Stomach smooth muscle (tissue), 2 donors: ENCODE results near the gene IFI27L2.

ENCODE experiments used
- H3K27ac ChIP-seq: one replicate; pipeline ENCODE4 v1.7.0; 2013; ENCODE audit warnings: mild to moderate bottlenecking, low read length, inconsistent platforms
- H3K27me3 ChIP-seq, 2 donors: one replicate each; pipeline ENCODE4 v1.7.0; 2013; ENCODE audit warnings: low read length in 2 of 2; ENCODE audit not compliant: insufficient read depth in 2 of 2, control insufficient read depth in 1 of 2
- H3K36me3 ChIP-seq, 2 donors: one replicate each; pipeline ENCODE4 v1.7.0; 2013; ENCODE audit warnings: low read length in 2 of 2; ENCODE audit not compliant: control insufficient read depth in 2 of 2, insufficient read depth in 2 of 2
- H3K4me1 ChIP-seq: one replicate; pipeline ENCODE4 v1.7.0; 2013; ENCODE audit warnings: low read length; ENCODE audit not compliant: control insufficient read depth, insufficient read depth
- H3K4me3 ChIP-seq, 2 donors: one replicate each; pipeline ENCODE4 v1.7.0; 2013; ENCODE audit warnings: low read length in 2 of 2
- H3K9ac ChIP-seq, 2 donors: one replicate each; pipeline ENCODE4 v1.7.0; 2013; ENCODE audit warnings: low read length in 2 of 2, mild to moderate bottlenecking in 1 of 2
- H3K9me3 ChIP-seq, 2 donors: one replicate each; pipeline ENCODE4 v1.7.0; 2013; ENCODE audit warnings: low read length in 2 of 2; ENCODE audit not compliant: control insufficient read depth in 2 of 2
- donor health status: healthy.
- donor health status: Pancreatic carcinoma.

IFI27L2 gene

GRCh38 chr14:94152676-94153075, 23.3 kb upstream of the IFI27L2 start:
- H3K9me3 ChIP-seq = no peaks in the 10 kb centered on the region
- no peaks in the 10 kb centered on the region for H3K4me1 ChIP-seq
- no peak overlapping the region for H3K4me3 ChIP-seq
- no peak overlapping the region for H3K9ac ChIP-seq
- no peaks in the 10 kb centered on the region for H3K36me3 ChIP-seq
- H3K27ac ChIP-seq = no peak overlapping the region
- peaks cover 0 to 3% of the 10 kb centered on the region in 2 donors for H3K27me3 ChIP-seq

- Histone ChIP-seq H3K4me1 (no peaks in the 10 kb centered on the region), H3K4me3 (no peak overlapping the region), H3K27ac (no peak overlapping the region), H3K9me3 (no peaks in the 10 kb centered on the region), H3K36me3 (no peaks in the 10 kb centered on the region), H3K27me3 (no peaks in the 10 kb centered on the region), H3K9ac (no peak overlapping the region)
Measured at GRCh38 chr14:94145902-94146527, 16.6 kb upstream of the IFI27L2 start.

- Histone ChIP-seq H3K4me1 (no peaks in the 10 kb centered on the region), H3K9me3 (no peaks in the 10 kb centered on the region), H3K27me3 (peaks cover 2 to 4% of the 10 kb centered on the region in 2 donors), H3K27ac (no peak overlapping the region), H3K36me3 (no peaks in the 10 kb centered on the region), H3K4me3 (no peak overlapping the region), H3K9ac (no peak overlapping the region)
Measured at GRCh38 chr14:94144765-94145164, 15.4 kb upstream of the IFI27L2 start.

- no peaks in the 10 kb centered on the region for H3K36me3 ChIP-seq
- no peak overlapping the region for H3K9ac ChIP-seq
- H3K27ac ChIP-seq = no peak overlapping the region
- H3K9me3 ChIP-seq = no peaks in the 10 kb centered on the region
- no peaks in the 10 kb centered on the region for H3K4me1 ChIP-seq
- peaks cover 5% of the 10 kb centered on the region in 2 donors for H3K27me3 ChIP-seq
- no peak overlapping the region for H3K4me3 ChIP-seq
Measured at GRCh38 chr14:94143711-94144110, 14.3 kb upstream of the IFI27L2 start.

GRCh38 chr14:94143239-94143638, 13.8 kb upstream of the IFI27L2 start:
- Histone ChIP-seq H3K9ac (no peak overlapping the region), H3K4me1 (no peaks in the 10 kb centered on the region), H3K27me3 (peaks cover 5% of the 10 kb centered on the region in 2 donors), H3K4me3 (no peak overlapping the region), H3K36me3 (no peaks in the 10 kb centered on the region), H3K27ac (no peak overlapping the region), H3K9me3 (no peaks in the 10 kb centered on the region)

GRCh38 chr14:94142836-94143235, 13.4 kb upstream of the IFI27L2 start:
- peaks cover 5% of the 10 kb centered on the region in 2 donors for H3K27me3 ChIP-seq
- H3K27ac ChIP-seq = no peak overlapping the region
- no peak overlapping the region for H3K9ac ChIP-seq
- H3K4me3 ChIP-seq = no peak overlapping the region
- no peaks in the 10 kb centered on the region for H3K36me3 ChIP-seq
- H3K9me3 ChIP-seq = no peaks in the 10 kb centered on the region
- no peaks in the 10 kb centered on the region for H3K4me1 ChIP-seq

GRCh38 chr14:94142247-94142646, 12.8 kb upstream of the IFI27L2 start:
- Histone ChIP-seq H3K9ac (no peak overlapping the region), H3K4me3 (no peak overlapping the region), H3K4me1 (no peaks in the 10 kb centered on the region), H3K27ac (no peak overlapping the region), H3K27me3 (peaks cover 5% of the 10 kb centered on the region in 2 donors), H3K36me3 (no peaks in the 10 kb centered on the region), H3K9me3 (no peaks in the 10 kb centered on the region)

GRCh38 chr14:94139421-94139820, 10.0 kb upstream of the IFI27L2 start:
- Histone ChIP-seq H3K36me3 (no peaks in the 10 kb centered on the region), H3K4me3 (no peak overlapping the region), H3K4me1 (peaks cover 3% of the 10 kb centered on the region), H3K27ac (no peak overlapping the region), H3K9me3 (no peaks in the 10 kb centered on the region), H3K27me3 (peaks cover 5% of the 10 kb centered on the region in 2 donors), H3K9ac (no peak overlapping the region)

- Histone ChIP-seq H3K27me3 (peaks cover 5% of the 10 kb centered on the region in 2 donors), H3K9me3 (no peaks in the 10 kb centered on the region), H3K27ac (no peak overlapping the region), H3K4me3 (no peak overlapping the region), H3K9ac (no peak overlapping the region), H3K4me1 (peaks cover 3% of the 10 kb centered on the region), H3K36me3 (no peaks in the 10 kb centered on the region)
Measured at GRCh38 chr14:94139006-94139405, 9.6 kb upstream of the IFI27L2 start.

GRCh38 chr14:94138251-94138650, 8.8 kb upstream of the IFI27L2 start:
- Histone ChIP-seq H3K4me3 (no peak overlapping the region), H3K4me1 (peaks cover 3% of the 10 kb centered on the region), H3K9ac (no peak overlapping the region), H3K9me3 (no peaks in the 10 kb centered on the region), H3K36me3 (no peaks in the 10 kb centered on the region), H3K27ac (no peak overlapping the region), H3K27me3 (peaks cover 5% of the 10 kb centered on the region in 2 donors)

GRCh38 chr14:94136575-94137331, 7.3 kb upstream of the IFI27L2 start:
- Histone ChIP-seq H3K27ac (no peak overlapping the region), H3K27me3 (peaks cover 5% of the 10 kb centered on the region in 2 donors), H3K9ac (peak overlapping the region in 1 of 2 donors; percentile 21), H3K36me3 (no peaks in the 10 kb centered on the region), H3K4me3 (no peak overlapping the region), H3K9me3 (no peaks in the 10 kb centered on the region), H3K4me1 (peaks cover 3% of the 10 kb centered on the region)
